Neural cell (in vitro differentiated cells): ENCODE measurements around the gene WFIKKN1.

Source experiments
- EP300 ChIP-seq: fragments of 450-650 bp; conservative IDR thresholded peaks from 2 replicates; pipeline ENCODE4 v1.6.1; 2014; ENCODE audit warnings: antibody characterized with exemption, mild to moderate bottlenecking, moderate library complexity; ENCODE audit not compliant: poor library complexity, severe bottlenecking
- EZH2 ChIP-seq: fragments of 200-600, 300-800 bp; shearing (Covaris generic), sonication (generic); IDR thresholded peaks from 2 replicates; pipeline ENCODE4 v1.6.1; 2014; ENCODE audit warnings: antibody characterized with exemption, low read length, borderline replicate concordance, mild to moderate bottlenecking; ENCODE audit not compliant: insufficient read depth, poor library complexity, severe bottlenecking
- POLR2AphosphoS5 ChIP-seq: IDR thresholded peaks from 2 replicates; pipeline ENCODE4 v1.6.1; 2012
- RAD21 ChIP-seq: fragments of 450-650 bp; conservative IDR thresholded peaks from 2 replicates; pipeline ENCODE4 v1.6.1; 2014; ENCODE audit warnings: antibody characterized with exemption, mild to moderate bottlenecking, moderate library complexity
- REST ChIP-seq: IDR thresholded peaks from 2 replicates; pipeline ENCODE4 v1.6.1; 2012; ENCODE audit warnings: borderline replicate concordance
- SMC3 ChIP-seq: fragments of 450-650 bp; conservative IDR thresholded peaks from 2 replicates; pipeline ENCODE4 v1.6.1; 2014; ENCODE audit warnings: antibody characterized with exemption, mild to moderate bottlenecking, moderate library complexity; ENCODE audit not compliant: poor library complexity
- TAF1 ChIP-seq: IDR thresholded peaks from 2 replicates; pipeline ENCODE4 v1.6.1; 2012; ENCODE audit warnings: low read depth
- TF ChIP-seq, protein P1 (sequence below): fragments of 450-650 bp; IDR thresholded peaks from 2 replicates; pipeline ENCODE4 v1.5.1; 2014; ENCODE audit warnings: antibody characterized with exemption, mild to moderate bottlenecking, moderate library complexity; ENCODE audit not compliant: poor library complexity, severe bottlenecking

- TF ChIP-seq, protein P1, sequence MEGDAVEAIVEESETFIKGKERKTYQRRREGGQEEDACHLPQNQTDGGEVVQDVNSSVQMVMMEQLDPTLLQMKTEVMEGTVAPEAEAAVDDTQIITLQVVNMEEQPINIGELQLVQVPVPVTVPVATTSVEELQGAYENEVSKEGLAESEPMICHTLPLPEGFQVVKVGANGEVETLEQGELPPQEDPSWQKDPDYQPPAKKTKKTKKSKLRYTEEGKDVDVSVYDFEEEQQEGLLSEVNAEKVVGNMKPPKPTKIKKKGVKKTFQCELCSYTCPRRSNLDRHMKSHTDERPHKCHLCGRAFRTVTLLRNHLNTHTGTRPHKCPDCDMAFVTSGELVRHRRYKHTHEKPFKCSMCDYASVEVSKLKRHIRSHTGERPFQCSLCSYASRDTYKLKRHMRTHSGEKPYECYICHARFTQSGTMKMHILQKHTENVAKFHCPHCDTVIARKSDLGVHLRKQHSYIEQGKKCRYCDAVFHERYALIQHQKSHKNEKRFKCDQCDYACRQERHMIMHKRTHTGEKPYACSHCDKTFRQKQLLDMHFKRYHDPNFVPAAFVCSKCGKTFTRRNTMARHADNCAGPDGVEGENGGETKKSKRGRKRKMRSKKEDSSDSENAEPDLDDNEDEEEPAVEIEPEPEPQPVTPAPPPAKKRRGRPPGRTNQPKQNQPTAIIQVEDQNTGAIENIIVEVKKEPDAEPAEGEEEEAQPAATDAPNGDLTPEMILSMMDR = no peak
- TF ChIP-seq REST = no peak
- no peak for TF ChIP-seq POLR2AphosphoS5
- no peak for TF ChIP-seq EZH2
- no peak for TF ChIP-seq EP300
- TF ChIP-seq TAF1 = no peak
- no peak for TF ChIP-seq RAD21
- TF ChIP-seq SMC3 = no peak
Measured at GRCh38 chr16:621526-622105, 9.2 kb upstream of the WFIKKN1 start.
